22Rv1 (cell line): ENCODE results near the gene GMDS.

Experiments used
- H3K27ac ChIP-seq: fragments of 450-650 bp; 2 replicates; pipeline ENCODE4 v1.5.1; 2017
- ZFX ChIP-seq: fragments of 450-650 bp; IDR thresholded peaks from 2 replicates; pipeline ENCODE4 v1.6.1; 2017; ENCODE audit warnings: antibody characterized with exemption, borderline replicate concordance
- TF ChIP-seq, protein P1 (sequence below): fragments of 450-650 bp; IDR thresholded peaks from 2 replicates; pipeline ENCODE4 v1.5.1; 2017; ENCODE audit warnings: mild to moderate bottlenecking

GMDS gene

DNA sequence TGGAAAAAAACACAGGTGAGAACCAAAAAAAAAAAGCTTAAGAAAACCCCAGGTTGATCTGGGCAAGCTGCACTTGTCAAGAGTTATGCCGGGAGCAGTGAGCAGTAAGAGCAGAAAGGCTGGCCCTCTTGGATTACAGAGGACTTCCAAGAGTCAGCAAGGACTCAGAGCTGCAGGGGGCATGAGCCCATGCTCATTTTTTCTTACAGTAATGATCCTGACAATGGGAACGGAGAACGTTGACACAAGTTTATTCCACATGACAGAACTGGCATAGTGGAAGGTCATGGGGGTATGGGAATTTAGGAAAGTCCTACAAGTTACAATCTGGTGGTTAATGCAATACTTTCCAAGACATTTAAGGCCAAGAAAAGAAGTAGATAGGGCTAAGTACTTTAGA, 256.6 kb downstream of the GMDS start:
- no peak overlapping the region for H3K27ac ChIP-seq
- TF ChIP-seq, protein P1, sequence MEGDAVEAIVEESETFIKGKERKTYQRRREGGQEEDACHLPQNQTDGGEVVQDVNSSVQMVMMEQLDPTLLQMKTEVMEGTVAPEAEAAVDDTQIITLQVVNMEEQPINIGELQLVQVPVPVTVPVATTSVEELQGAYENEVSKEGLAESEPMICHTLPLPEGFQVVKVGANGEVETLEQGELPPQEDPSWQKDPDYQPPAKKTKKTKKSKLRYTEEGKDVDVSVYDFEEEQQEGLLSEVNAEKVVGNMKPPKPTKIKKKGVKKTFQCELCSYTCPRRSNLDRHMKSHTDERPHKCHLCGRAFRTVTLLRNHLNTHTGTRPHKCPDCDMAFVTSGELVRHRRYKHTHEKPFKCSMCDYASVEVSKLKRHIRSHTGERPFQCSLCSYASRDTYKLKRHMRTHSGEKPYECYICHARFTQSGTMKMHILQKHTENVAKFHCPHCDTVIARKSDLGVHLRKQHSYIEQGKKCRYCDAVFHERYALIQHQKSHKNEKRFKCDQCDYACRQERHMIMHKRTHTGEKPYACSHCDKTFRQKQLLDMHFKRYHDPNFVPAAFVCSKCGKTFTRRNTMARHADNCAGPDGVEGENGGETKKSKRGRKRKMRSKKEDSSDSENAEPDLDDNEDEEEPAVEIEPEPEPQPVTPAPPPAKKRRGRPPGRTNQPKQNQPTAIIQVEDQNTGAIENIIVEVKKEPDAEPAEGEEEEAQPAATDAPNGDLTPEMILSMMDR, result no peak
- TF ChIP-seq ZFX, result no peak

DNA sequence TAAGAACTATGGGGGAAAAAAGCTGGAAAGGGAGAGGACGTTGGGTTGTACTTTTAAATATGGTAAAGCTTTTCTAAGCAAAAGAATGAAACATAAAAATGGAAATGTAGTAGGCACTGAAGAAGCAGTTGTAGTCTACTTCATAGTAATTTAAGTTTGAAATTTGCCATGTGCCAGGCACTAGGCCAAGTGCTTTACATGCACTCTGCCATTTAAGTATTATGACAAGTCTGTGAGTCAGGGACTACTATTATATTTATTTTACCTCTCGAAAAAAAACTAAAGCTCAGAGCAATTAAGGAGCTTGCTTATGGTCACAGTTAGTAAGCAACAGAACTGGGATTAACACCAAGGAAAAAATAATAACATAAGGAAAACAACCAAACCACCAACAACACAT, 257.8 kb downstream of the GMDS start:
- H3K27ac ChIP-seq, result no peak overlapping the region
- no peak for TF ChIP-seq ZFX
- TF ChIP-seq, protein P1, result no peak

DNA sequence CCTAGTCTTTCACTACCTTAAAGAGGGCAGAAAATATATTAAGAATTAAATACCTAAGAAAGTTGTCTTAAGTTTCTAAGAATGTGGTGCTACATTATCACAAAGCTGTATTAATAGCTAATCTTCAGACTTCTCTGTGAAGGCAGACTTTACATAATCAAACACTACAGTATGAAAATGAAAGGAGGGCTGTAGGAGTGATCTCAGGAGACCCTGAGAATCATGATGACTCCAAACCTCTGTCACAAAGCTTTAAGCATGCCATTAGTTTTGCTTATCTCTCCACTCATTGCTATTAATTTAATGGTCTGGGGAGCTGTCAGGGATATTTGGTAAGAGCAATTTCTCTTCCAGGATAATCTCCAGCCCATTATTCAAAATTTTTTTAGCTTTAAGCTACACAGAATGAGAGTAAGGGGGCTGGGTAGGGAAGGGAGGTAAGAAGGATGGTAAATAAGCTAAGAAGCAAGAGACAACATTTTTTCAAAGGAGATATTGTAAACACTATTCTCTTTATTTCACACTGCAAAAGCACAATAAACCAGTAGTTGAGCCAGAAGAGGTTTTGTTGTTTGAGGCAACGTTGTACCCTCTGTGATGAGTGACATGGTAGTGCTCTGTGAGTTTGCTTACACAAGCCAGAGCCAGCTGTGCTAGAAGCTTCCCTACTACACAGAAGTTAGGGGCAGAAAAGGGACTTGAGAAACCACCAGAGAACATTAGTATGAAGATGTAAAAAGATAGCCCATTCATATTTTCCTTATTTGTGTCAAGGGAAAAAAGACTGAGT, 258.8 kb downstream of the GMDS start:
- no peak for TF ChIP-seq ZFX
- TF ChIP-seq, protein P1, result no peak

DNA sequence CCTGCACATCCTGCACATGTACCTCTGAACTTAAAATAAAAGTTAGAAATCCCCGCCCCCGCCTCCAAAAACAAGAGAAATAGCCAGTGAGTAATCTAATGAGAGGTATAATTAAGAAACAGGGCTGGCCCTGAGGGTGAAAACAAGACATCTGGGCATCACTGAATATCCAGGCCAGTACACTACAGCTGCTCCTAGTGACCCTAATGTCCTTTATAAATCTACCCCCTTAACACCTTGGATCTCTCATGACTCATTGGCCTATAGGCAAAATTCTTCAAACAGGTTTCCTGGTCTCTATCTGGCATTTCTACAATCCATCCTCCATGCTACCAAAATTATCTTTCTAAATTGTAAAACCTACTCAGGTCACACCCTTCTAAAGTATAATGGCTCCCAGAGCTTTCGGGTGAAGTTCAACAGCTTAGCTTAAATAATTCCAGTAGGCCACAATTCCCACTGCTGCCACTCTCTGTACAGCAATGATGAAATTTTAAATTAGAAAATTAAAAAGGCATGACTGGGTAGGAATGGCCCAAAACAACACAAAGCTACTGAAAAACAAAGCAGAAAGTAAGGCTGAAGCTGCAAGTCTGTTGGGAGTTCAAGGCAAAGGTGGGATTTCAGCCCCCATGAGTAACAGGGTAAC, 260.9 kb downstream of the GMDS start:
- TF ChIP-seq ZFX, result no peak
- TF ChIP-seq, protein P1, result no peak
- no peak overlapping the region for H3K27ac ChIP-seq

More for the DNA sequence above, 258.8 kb downstream of the GMDS start:
- no peak overlapping the region for H3K27ac ChIP-seq

DNA sequence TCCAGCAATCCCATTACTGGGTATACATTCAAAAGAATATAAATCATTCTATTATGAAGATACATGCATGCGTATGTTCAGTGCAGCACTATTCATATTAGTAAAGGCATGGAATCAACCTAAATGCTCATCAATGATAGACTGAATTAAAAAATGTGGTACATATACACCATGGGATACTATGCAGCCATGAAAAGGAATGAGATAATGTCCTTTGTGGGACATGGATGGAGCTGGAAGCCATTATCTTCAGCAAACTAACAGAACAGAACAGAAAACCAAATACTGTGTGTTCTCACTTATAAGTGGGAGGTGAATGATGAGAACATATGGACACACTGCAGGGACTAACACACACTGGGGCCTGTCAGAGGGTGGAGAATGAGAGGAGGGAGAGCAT, 261.6 kb downstream of the GMDS start:
- TF ChIP-seq, protein P1, result no peak
- TF ChIP-seq ZFX, result no peak
- H3K27ac ChIP-seq, result no peak overlapping the region

DNA sequence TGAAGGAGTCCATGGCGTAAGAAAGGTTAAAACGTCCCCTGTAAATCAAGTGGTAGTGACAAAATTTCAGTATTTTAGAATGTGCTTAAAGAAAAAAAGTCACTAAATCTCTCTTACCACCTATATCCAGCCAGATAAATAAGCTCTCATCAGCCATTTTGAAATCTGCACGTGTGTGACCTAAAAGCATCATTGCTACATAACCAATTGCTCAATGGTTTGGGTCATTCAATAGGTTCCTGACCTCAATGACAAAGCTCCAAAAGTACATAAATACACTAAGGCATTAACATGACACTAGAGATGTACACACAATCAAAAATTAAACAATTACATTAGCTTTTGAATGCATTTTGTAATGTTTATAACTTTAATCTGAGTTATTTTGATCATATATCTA, 272.4 kb downstream of the GMDS start:
- H3K27ac ChIP-seq, result no peak overlapping the region
- TF ChIP-seq ZFX, result no peak
- TF ChIP-seq, protein P1, result no peak

DNA sequence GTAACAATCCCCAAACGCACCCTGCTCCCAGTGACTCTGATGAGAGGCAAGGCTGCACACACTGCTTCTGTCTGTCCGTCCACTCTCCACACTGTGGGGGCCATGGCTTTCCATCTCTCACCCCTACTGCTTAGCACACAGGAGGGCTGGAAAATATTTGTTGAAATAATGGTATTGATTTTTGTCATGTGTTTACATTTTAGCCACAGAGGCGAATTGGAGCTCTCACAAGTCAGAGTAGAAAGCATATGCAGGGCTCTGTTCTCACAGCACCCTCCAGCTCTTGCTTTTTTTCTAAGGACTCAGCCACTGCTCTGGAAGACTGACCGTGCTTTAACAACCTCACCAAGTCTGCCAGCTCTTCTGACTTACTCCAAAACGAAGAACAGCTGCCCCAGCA, 273.8 kb downstream of the GMDS start:
- TF ChIP-seq, protein P1, result no peak
- TF ChIP-seq ZFX, result no peak
- H3K27ac ChIP-seq, result no peak overlapping the region
